ENCODE measurements around the gene EPO. TPM values are rescaled to one million over a fixed set of nuclear protein-coding genes. Genes with fewer than 3 reads are reported as not detected.
"Not testable (repeated sequence)": the region's sequence is repeated elsewhere in the genome, so short reads cannot be mapped to it uniquely, and the experiment has no call there.

EPO gene
- total RNA-seq, 1 donor from 2014 or later, result not detected

DNA sequence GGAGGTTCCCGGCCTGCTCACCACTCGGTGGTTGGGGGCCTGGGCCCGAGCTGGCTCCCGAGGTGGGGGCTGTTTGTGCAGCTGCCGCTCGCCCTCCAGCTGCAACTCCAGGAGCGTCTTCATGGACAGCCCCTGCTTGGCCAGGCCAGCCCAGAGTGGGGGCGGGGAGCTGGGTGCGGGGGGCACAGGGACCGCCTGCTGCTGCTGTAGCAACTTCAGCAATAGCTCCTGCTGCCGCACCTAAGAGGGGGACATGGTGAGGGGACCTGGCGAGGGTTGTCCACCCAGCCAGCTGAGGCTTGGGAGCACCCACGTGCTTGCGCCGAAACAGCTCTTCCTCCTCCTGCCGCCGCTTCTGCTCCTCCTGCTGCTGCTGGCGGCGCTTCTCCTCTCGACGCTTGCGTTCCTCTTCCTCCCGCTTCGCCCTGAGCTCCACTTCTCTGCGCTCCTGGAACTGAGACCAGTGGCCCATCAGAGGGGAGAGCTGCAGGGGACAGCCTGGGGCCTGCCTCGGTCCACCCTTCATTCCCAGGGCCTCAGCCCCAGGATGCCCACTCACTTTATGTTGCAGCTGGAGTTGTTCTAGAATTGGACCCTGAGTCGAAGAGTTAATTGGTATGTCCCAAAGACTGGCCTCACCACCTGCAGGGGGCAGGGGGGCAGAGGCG, 37.1 kb upstream of the EPO start:
- DNase-seq (ENCODE audit: low read depth in 2 of 2), result no peak

GRCh38 chr7:100683659-100684533, 36.4 kb upstream of the EPO start:
- DNase-seq (ENCODE audit: low read depth in 2 of 2), result no peak

- DNase-seq (ENCODE audit: low read depth in 2 of 2), result no peak
Measured at GRCh38 chr7:100684534-100685042, 35.7 kb upstream of the EPO start.

DNA sequence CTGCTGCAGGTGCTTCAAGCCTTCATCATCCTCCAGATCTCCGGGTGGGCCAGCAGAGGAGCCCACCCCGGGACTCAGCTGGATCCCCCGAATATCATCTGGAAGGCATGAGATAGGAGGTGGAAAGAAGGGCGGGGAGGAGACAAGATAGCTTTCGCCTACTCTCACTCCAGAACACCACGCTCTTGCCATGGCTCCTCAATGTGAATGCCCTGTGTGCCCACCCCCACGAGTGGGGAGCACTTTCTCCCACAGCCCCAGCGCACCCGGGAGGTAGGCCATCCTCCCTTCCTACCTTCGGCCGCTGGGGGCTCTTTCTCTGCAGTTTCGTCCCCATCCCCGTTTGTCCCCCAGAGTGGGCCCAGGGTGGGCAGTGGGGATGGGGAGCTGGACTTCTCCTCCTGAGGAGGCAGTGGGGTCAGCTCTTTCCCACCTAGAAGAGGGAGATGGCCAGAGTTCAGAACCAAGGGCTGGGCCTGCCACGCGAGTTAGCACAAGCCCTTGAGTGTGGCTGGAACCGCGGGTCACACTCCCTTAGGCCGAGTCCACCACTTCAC, 35.1 kb upstream of the EPO start:
- no peak for DNase-seq (ENCODE audit: low read depth in 2 of 2)

DNA sequence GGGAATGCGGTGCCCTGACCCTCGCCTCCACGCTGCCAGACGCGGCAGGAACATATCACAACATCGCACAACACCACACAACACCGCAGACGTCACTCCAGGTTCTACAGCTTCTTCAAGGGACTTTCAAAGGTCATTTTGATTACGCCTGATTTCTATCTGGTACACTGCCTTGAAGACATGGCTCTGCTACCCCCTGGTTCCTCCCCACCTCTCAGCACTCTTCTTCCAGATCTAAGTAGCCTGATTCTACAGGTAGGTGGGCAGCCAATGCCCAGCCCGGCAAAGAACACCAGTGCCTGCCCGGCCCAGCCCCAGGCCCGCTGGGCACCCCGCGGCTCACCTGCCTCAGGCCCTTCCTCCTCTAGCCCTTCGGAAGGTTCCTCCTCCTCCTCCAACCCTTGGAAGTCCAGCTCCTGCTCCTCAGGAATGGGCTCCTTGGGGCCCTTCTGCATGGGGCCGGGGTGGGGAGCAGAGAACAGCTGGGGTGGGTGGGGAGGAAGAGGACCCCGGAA, 34.6 kb upstream of the EPO start:
- DNase-seq (ENCODE audit: low read depth in 2 of 2), result no peak

GRCh38 chr7:100686201-100686821, 34.0 kb upstream of the EPO start:
- no peak for DNase-seq (ENCODE audit: low read depth in 2 of 2)

DNA sequence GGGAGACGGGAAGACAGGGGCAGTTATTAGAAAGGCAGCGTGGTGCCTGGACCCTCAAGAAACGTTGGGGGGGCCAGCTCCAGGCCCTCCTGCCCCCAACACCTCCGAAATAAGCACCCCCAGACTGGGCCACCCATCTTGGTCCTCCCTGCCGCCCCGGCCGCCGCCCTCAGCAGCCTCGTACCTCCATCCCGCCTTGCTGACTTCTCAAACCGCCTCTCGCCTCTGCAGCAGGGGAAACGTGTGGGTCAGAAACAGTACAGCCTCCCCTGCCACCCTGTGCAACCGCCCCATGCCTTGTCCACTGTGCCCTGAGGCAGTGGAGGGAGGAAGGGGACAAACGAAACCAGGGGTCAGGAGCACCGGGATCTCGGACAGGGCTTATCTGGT, 33.5 kb upstream of the EPO start:
- DNase-seq (ENCODE audit: low read depth in 2 of 2), result no peak

GRCh38 chr7:100687261-100687660, 33.0 kb upstream of the EPO start:
- no peak for DNase-seq (ENCODE audit: low read depth in 2 of 2)

- no peak for DNase-seq (ENCODE audit: low read depth in 2 of 2)
Measured at GRCh38 chr7:100687751-100688300, 32.4 kb upstream of the EPO start.

DNA sequence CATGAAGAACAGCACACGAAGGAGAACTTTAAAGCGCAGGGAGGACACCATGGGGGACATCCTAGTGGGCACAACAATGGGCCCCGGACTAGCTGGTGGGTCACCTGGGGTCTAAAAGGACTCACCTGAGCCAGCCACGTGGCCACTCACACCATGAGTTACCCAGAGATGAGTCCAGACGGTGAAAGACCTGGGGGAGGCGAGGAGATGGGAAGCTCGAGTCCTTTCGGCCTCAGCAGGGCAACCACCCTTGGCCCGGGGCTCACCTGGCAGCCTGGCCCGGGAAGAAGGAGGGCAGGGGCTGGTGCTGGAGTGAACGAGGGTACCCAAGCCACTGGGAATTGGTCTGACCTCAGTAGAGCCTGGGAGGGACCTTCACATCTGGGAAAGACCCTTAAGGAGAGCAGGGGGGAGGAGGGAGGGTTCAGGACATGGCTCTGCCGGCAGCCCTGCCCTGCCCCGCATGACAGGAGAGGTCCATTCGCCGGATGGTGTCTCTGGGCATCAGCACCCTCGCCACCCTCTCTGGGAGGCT, 31.9 kb upstream of the EPO start:
- DNase-seq (ENCODE audit: low read depth in 2 of 2), result no peak

GRCh38 chr7:100689230-100690135, 30.8 kb upstream of the EPO start:
- no peak for DNase-seq (ENCODE audit: low read depth in 2 of 2)

- peak; percentile 72 to 80 for DNase-seq (ENCODE audit: low read depth in 2 of 2)
Measured at GRCh38 chr7:100691676-100692577, 28.3 kb upstream of the EPO start.

DNA sequence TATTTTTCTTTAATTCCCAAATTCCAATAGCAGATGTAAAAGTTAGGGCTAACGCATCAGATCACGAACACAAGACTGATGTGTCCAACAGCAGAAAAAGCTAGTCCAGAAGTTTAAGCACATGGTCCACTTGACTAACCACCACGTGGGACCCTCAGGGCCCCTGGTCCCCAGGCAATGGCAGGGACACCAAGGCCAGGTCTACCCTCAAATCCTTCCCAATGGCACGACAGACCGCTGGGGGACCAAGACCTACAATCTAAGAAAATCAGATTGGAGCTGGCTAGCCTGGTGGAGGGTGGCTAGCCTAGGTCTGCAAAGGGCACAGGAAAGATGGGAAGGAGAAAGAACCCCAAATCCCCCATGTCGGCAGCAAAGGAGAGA, 27.7 kb upstream of the EPO start:
- no peak for DNase-seq (ENCODE audit: low read depth in 2 of 2)

- DNase-seq (ENCODE audit: low read depth in 2 of 2), result peak in 1 of 2 donors; percentile 17
Measured at GRCh38 chr7:100693312-100694097, 26.8 kb upstream of the EPO start.

DNA sequence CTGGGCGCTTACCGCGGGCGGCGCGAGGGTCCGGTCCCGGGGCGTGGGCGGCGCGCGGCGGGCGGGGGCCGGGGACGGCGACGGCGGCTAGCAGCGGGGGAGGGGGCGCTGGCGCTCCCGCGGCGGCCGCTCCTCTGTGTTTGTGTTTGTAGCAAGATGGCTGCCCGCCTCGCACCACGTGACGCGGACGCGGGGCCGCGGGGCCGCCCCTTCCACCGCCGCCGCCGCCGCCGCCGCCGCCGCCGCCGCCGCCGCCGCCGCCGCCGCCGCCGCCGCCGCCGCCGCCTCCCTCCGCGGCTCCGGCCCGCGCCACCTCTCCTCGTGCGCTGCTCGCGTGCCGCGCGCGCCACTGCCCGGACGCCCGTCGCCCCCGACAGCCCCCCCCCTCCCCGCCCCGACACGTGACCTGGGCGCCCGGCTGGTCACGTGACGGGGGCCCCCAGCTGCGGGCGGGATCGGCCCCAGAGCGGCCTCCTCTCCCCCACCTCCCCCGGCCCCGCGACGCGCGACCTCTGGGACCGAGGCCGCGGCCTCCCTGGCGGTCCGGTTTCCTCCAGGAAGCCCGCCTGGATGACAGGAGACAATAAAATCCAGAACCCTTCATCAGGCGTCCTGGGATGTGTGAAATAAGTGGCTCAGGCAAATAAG, 26.0 kb upstream of the EPO start, which contains the start of gene GIGYF1:
TSS of gene GIGYF1 (minus strand) at position 153 of the 648 bp plus-strand sequence. CDS start 6,012 bp downstream, outside the sequence.
- DNase-seq (ENCODE audit: low read depth in 2 of 2), result peak; percentile 62 to 80

- DNase-seq (ENCODE audit: low read depth in 2 of 2), result no peak
Measured at GRCh38 chr7:100696123-100696521, 24.1 kb upstream of the EPO start.

DNA sequence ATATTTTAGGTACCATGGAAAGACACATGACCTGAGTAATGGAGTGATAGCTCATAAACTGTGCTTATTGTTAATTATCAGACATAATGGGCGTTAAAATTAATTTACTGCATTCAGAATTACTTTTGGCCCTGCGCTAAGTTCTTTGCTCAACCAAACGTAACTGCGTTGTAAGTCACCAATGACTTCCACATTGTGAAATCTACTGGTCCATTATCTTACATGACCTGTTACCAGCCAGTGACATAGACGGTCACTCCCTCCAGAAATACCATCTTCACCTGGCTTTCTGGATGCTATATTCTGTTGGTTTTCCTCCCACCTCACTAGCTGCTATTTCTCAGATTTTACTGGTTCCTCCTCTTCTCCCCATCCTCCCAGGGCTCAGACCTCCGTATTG, 21.2 kb upstream of the EPO start:
- no peak for DNase-seq (ENCODE audit: low read depth in 2 of 2)

DNA sequence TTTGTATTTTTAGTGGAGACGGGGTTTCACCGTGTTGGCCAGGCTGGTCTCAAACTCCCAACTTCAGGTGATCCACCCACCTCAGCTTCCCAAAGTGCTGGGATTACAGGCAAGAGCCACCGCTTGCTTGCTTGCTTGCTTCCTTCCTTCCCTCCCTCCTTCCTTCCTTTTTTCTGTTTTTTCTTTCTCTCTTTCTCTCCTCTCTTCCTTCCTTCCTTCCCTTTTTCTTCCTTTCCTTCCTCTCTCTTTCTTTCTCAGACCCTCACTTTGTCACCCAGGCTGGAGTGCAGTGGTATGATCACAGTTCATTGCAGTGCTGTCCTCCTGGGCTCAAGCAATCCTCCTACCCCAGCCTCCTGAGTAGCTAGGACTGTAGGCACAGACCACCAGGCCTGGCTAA, 19.2 kb upstream of the EPO start:
- not testable (repeated sequence) for DNase-seq (ENCODE audit: low read depth in 2 of 2)
